Stimulated activated CD8-positive, alpha-beta memory T cell treated with anti-CD3 and anti-CD28 coated beads, Interleukin-12 subunit alpha, Interleukin-12 subunit beta, amount 100 ng/mL, for 24 hours (primary cell): ENCODE results near the gene EHMT1.
"Not testable (repeated sequence)": the region's sequence is repeated elsewhere in the genome, so short reads cannot be mapped to it uniquely, and the experiment has no call there.

Experiments used
- DNase-seq: peaks from one replicate; pipeline ENCODE4 v3.0.0-alpha.2; 2020; ENCODE audit errors: extremely low read depth

Gene EHMT1

GRCh38 chr9:137615387-137615871 lies 3.4 kb upstream of the EHMT1 start:
- no peak for DNase-seq

GRCh38 chr9:137619240-137620047 lies 639 bp downstream of the EHMT1 start:
- DNase-seq: no peak

- DNase-seq: no peak
These were observed 1.2 kb downstream of the EHMT1 start for GRCh38 chr9:137620048-137620405.

- DNase-seq: no peak
These were observed 1.8 kb downstream of the EHMT1 start for GRCh38 chr9:137620581-137620980.

DNA sequence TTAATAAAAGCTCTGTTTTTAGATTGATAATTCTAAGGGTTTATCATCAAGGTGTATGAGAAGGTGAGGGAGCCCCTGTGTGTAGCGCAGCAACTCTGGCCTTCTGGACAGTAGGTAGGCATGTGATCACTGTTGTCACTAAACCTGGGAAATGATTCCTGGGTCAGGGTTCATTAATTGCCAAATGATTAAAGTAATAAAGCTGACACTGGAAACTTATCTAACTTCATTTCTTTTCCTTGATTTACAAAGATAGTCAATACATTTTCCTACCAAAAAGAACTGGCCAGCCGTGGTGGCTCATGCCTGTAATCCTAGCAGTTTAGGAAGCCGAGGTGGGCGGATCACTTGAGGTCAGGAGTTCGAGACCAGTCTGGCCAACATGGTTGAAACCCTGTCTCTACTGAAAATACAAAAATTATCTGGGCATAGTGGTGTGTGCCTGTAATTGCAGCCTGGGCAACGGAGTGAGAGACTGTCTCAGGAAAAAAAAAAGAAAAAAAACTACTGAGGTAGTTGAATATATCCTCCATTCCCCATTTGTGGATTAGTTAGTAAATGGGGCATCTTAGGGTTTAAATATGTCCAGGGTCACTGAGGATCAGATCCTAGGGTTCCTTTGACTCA lies 2.4 kb downstream of the EHMT1 start:
- no peak for DNase-seq

- DNase-seq: not testable (repeated sequence)
These were observed 3.4 kb downstream of the EHMT1 start for GRCh38 chr9:137622211-137622610.

DNA sequence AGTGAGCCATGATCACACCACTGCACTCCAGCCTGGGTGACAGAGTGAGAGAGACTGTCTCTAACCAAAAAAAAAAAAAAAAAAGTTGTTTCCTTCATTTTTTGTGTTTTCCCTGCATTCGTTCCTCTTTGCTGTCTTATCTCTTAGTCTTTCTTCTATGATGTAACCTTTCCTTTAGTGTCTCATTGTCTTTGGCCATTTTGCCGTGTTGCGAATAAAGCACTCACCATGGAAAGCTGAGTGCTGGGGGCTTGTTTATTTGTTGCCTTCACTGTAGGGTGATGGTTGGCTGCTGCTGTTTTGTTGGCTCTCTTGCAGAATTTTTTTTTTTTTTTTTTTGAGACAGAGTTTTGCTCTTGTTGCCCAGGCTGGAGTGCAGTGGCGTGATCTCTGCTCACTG lies 7.7 kb downstream of the EHMT1 start:
- no peak for DNase-seq

DNA sequence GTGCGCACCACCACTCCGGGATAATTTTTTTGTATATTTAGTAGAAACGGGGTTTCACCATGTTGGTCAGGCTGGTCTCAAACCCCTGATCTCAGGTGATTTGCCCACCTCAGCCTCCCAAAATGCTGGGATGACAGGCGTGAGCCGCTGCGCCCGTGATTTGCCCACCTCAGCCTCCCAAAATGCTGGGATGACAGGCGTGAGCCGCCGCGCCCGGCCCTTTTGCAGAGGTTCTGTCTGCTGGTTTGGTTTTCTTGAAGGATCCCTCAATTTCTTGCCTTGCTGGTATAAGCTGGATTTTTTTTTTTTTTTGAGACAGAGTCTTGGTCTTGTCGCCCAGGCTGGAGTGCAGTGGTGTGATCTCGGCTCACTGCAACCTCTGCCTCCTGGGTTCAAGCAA lies 8.6 kb downstream of the EHMT1 start:
- not testable (repeated sequence) for DNase-seq

DNA sequence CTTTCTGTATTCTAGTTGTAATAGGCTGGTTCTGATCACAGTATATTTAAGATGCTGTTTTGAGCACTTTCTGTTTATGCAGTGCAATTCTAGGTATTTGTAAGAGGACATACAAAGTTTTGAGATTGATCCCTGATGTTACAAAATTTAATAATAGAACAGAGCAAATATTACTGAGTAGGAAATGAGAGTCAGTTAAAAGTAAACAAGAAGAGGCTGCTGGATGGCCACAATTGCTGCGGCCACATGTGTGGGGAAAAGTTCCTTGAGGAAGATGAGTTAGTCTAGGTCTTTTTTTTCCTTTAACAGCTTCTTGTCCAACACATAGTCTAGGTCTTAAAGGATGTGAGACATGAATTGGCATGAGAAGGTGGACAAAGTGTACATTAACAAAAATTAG lies 11.3 kb downstream of the EHMT1 start:
- no peak for DNase-seq

- DNase-seq: no peak
These were observed 11.9 kb downstream of the EHMT1 start for GRCh38 chr9:137630679-137631078.

- DNase-seq: no peak
These were observed 12.8 kb downstream of the EHMT1 start for GRCh38 chr9:137631345-137632229.

- DNase-seq: no peak
These were observed 13.7 kb downstream of the EHMT1 start for GRCh38 chr9:137632230-137633161.

DNA sequence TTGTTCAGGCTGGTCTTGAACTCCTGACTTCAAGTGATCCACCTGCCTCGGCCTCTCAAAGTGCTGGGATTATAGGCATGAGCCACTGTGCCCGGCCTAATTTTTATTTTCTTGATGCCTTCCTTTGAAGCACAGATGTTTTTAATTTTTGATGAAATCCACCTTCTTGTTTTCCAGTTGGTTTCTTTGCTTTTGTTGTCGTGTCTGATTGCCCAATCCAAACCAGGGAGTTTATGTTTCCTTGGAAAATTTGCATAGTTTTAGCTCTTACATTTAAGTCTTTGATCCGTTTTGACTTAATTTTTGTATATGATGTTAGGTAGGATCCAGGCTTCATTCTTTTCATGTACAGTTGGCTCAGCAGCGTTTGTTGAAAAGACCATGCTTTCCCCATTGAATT lies 15.2 kb downstream of the EHMT1 start:
- DNase-seq: no peak

DNA sequence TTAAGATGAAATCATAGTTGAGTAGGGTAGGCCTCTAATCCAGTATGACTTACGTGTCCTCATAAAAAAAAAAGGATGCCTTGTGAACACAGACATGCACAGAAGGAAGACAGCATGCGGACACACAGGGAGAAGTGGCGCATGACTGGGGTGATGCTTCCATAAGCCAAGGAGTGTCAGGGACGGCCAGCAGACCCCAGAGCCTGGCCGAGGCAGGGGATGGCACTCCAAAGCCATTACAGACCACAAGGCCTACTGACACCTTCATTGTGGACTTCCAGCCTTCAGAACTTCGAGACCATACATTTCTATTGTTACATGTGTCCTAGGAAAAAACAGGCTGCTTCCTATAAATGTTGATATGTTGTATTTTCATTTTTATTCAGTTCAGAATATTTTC lies 19.9 kb downstream of the EHMT1 start:
- no peak for DNase-seq

GRCh38 chr9:137639303-137640051 lies 20.7 kb downstream of the EHMT1 start:
- no peak for DNase-seq

GRCh38 chr9:137640862-137641261 lies 22.1 kb downstream of the EHMT1 start:
- DNase-seq: no peak

GRCh38 chr9:137642118-137642601 lies 23.4 kb downstream of the EHMT1 start:
- no peak for DNase-seq

- no peak for DNase-seq
These were observed 24.1 kb downstream of the EHMT1 start for GRCh38 chr9:137642892-137643291.

GRCh38 chr9:137643921-137644320 lies 25.1 kb downstream of the EHMT1 start:
- no peak for DNase-seq

- no peak for DNase-seq
These were observed 26.4 kb downstream of the EHMT1 start for GRCh38 chr9:137645211-137645610.
